ENCODE measurements around the gene KIAA1217. TPM values are rescaled to one million over a fixed set of nuclear protein-coding genes. Genes with fewer than 3 reads are reported as not detected.

KIAA1217 gene
- total and polyA plus RNA-seq, 2 of the 8 experiments (the other 6 are each of a cell fraction or from before 2014, with no cell fraction given) = 4.5 to 15.6 TPM

- TF ChIP-seq EP300 (IDR thresholded peaks at IDR 0.05; ENCODE audit: borderline replicate concordance in 1 of 2, low read depth in 2 of 2, low read length in 2 of 2) = no peak
- TF ChIP-seq ASH2L (IDR thresholded peaks at IDR 0.05; ENCODE audit: low read length) = no peak
- TF ChIP-seq PHF8 (conservative IDR thresholded peaks at IDR 0.05; ENCODE audit: low read depth, low read length) = no peak
- TF ChIP-seq RNF2 (IDR thresholded peaks at IDR 0.05; ENCODE audit: borderline replicate concordance, low read depth, low read length, missing control alignments, poor library complexity, severe bottlenecking) = no peak
- TF ChIP-seq JUN (IDR thresholded peaks at IDR 0.05; ENCODE audit: low read depth, low read length) = no peak
- TF ChIP-seq, protein P1, sequence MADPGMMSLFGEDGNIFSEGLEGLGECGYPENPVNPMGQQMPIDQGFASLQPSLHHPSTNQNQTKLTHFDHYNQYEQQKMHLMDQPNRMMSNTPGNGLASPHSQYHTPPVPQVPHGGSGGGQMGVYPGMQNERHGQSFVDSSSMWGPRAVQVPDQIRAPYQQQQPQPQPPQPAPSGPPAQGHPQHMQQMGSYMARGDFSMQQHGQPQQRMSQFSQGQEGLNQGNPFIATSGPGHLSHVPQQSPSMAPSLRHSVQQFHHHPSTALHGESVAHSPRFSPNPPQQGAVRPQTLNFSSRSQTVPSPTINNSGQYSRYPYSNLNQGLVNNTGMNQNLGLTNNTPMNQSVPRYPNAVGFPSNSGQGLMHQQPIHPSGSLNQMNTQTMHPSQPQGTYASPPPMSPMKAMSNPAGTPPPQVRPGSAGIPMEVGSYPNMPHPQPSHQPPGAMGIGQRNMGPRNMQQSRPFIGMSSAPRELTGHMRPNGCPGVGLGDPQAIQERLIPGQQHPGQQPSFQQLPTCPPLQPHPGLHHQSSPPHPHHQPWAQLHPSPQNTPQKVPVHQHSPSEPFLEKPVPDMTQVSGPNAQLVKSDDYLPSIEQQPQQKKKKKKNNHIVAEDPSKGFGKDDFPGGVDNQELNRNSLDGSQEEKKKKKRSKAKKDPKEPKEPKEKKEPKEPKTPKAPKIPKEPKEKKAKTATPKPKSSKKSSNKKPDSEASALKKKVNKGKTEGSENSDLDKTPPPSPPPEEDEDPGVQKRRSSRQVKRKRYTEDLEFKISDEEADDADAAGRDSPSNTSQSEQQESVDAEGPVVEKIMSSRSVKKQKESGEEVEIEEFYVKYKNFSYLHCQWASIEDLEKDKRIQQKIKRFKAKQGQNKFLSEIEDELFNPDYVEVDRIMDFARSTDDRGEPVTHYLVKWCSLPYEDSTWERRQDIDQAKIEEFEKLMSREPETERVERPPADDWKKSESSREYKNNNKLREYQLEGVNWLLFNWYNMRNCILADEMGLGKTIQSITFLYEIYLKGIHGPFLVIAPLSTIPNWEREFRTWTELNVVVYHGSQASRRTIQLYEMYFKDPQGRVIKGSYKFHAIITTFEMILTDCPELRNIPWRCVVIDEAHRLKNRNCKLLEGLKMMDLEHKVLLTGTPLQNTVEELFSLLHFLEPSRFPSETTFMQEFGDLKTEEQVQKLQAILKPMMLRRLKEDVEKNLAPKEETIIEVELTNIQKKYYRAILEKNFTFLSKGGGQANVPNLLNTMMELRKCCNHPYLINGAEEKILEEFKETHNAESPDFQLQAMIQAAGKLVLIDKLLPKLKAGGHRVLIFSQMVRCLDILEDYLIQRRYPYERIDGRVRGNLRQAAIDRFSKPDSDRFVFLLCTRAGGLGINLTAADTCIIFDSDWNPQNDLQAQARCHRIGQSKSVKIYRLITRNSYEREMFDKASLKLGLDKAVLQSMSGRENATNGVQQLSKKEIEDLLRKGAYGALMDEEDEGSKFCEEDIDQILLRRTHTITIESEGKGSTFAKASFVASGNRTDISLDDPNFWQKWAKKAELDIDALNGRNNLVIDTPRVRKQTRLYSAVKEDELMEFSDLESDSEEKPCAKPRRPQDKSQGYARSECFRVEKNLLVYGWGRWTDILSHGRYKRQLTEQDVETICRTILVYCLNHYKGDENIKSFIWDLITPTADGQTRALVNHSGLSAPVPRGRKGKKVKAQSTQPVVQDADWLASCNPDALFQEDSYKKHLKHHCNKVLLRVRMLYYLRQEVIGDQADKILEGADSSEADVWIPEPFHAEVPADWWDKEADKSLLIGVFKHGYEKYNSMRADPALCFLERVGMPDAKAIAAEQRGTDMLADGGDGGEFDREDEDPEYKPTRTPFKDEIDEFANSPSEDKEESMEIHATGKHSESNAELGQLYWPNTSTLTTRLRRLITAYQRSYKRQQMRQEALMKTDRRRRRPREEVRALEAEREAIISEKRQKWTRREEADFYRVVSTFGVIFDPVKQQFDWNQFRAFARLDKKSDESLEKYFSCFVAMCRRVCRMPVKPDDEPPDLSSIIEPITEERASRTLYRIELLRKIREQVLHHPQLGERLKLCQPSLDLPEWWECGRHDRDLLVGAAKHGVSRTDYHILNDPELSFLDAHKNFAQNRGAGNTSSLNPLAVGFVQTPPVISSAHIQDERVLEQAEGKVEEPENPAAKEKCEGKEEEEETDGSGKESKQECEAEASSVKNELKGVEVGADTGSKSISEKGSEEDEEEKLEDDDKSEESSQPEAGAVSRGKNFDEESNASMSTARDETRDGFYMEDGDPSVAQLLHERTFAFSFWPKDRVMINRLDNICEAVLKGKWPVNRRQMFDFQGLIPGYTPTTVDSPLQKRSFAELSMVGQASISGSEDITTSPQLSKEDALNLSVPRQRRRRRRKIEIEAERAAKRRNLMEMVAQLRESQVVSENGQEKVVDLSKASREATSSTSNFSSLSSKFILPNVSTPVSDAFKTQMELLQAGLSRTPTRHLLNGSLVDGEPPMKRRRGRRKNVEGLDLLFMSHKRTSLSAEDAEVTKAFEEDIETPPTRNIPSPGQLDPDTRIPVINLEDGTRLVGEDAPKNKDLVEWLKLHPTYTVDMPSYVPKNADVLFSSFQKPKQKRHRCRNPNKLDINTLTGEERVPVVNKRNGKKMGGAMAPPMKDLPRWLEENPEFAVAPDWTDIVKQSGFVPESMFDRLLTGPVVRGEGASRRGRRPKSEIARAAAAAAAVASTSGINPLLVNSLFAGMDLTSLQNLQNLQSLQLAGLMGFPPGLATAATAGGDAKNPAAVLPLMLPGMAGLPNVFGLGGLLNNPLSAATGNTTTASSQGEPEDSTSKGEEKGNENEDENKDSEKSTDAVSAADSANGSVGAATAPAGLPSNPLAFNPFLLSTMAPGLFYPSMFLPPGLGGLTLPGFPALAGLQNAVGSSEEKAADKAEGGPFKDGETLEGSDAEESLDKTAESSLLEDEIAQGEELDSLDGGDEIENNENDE (IDR thresholded peaks at IDR 0.05; ENCODE audit: insufficient replicate concordance, low read length) = no peak
These were observed 361.1 kb downstream of the KIAA1217 start (continued) for GRCh38 chr10:24569828-24570657.

Data from H1 (cell line).